Measurements from ENCODE around the gene BRAP. TPM values are rescaled to one million over a fixed set of nuclear protein-coding genes. Genes with fewer than 3 reads are reported as not detected.

Gene BRAP
- total RNA-seq, 6 donors from 2014 or later: 11.0 to 17.8 (median 15.5) TPM

GRCh38 chr12:111705672-111706071 is 19.9 kb upstream of the BRAP start:
- no peaks in the 10 kb centered on the region for H3K9me3 ChIP-seq
- H3K36me3 ChIP-seq: peaks cover 16 to 91% (median 40%) of the 10 kb centered on the region in 4 donors
- DNase-seq (no peak), ATAC-seq (ENCODE audit: low FRiP score in 2 of 2) (no peak)
- no peak overlapping the region for H3K4me3 ChIP-seq
- TF ChIP-seq POLR2AphosphoS5 (IDR thresholded peaks at IDR 0.05): no peak
- no peak for TF ChIP-seq POLR2A (IDR thresholded peaks at IDR 0.05)
- no peak for TF ChIP-seq EP300 (IDR thresholded peaks at IDR 0.05)
- H3K4me1 ChIP-seq: no peaks in the 10 kb centered on the region
- 78 to 79% methylated on average over 5 of the region's 5 CpGs for WGBS, 2 donors
- no peaks in the 10 kb centered on the region for H3K27me3 ChIP-seq
- no peak overlapping the region for H3K27ac ChIP-seq

GRCh38 chr12:111699962-111700361 is 14.2 kb upstream of the BRAP start:
- TF ChIP-seq POLR2AphosphoS5 (IDR thresholded peaks at IDR 0.05): no peak
- no peak for TF ChIP-seq CTCF (IDR thresholded peaks at IDR 0.05)
- TF ChIP-seq EP300 (IDR thresholded peaks at IDR 0.05): no peak
- TF ChIP-seq POLR2A (IDR thresholded peaks at IDR 0.05): no peak

GRCh38 chr12:111693818-111694217 is 8.1 kb upstream of the BRAP start:
- Histone ChIP-seq H3K4me1 (no peaks in the 10 kb centered on the region), H3K36me3 (peaks cover 4 to 61% (median 38%) of the 10 kb centered on the region in 4 donors), H3K27ac (no peak overlapping the region), H3K4me3 (no peak overlapping the region), H3K27me3 (no peaks in the 10 kb centered on the region), H3K9me3 (no peaks in the 10 kb centered on the region)
- DNase-seq (no peak), ATAC-seq (ENCODE audit: low FRiP score in 2 of 2) (no peak)
- WGBS, 2 donors: 92 to 98% methylated on average over 5 of the region's 5 CpGs
- TF ChIP-seq CTCF (IDR thresholded peaks at IDR 0.05): no peak
- TF ChIP-seq POLR2AphosphoS5 (IDR thresholded peaks at IDR 0.05): no peak
- TF ChIP-seq POLR2A (IDR thresholded peaks at IDR 0.05): no peak
- no peak for TF ChIP-seq EP300 (IDR thresholded peaks at IDR 0.05)

More at GRCh38 chr12:111699962-111700361, 14.2 kb upstream of the BRAP start:
- Histone ChIP-seq H3K4me1 (no peaks in the 10 kb centered on the region), H3K9me3 (no peaks in the 10 kb centered on the region), H3K4me3 (no peak overlapping the region), H3K27me3 (no peaks in the 10 kb centered on the region), H3K27ac (no peak overlapping the region), H3K36me3 (peaks cover 12 to 89% (median 33%) of the 10 kb centered on the region in 4 donors)
- ATAC-seq (ENCODE audit: low FRiP score in 2 of 2): no peak
- DNase-seq: no peak
- WGBS, 2 donors: 92 to 95% methylated on average over 2 of the region's 2 CpGs

GRCh38 chr12:111692575-111693210 is 6.9 kb upstream of the BRAP start:
- no peak for TF ChIP-seq CTCF (IDR thresholded peaks at IDR 0.05)
- TF ChIP-seq POLR2A (IDR thresholded peaks at IDR 0.05): no peak
- no peak for TF ChIP-seq EP300 (IDR thresholded peaks at IDR 0.05)
- no peak for TF ChIP-seq POLR2AphosphoS5 (IDR thresholded peaks at IDR 0.05)
- no peaks in the 10 kb centered on the region for H3K27me3 ChIP-seq
- H3K9me3 ChIP-seq: no peaks in the 10 kb centered on the region
- no peaks in the 10 kb centered on the region for H3K4me1 ChIP-seq
- H3K27ac ChIP-seq: no peak overlapping the region
- no peak overlapping the region for H3K4me3 ChIP-seq
- 92 to 93% methylated on average over 12 to 15 of the region's 15 CpGs for WGBS, 2 donors
- no peak for ATAC-seq (ENCODE audit: low FRiP score in 2 of 2)
- H3K36me3 ChIP-seq: peaks cover 4 to 50% (median 33%) of the 10 kb centered on the region in 4 donors
- DNase-seq: no peak

- 92 to 98% methylated on average over 3 of the region's 3 CpGs for WGBS, 2 donors
- Histone ChIP-seq H3K4me1 (peaks cover 7 to 11% (median 7%) of the 10 kb centered on the region in 4 donors), H3K36me3 (peaks cover 0 to 38% (median 29%) of the 10 kb centered on the region in 4 donors), H3K9me3 (no peaks in the 10 kb centered on the region), H3K4me3 (no peak overlapping the region), H3K27ac (no peak overlapping the region), H3K27me3 (no peaks in the 10 kb centered on the region)
- ATAC-seq (ENCODE audit: low FRiP score in 2 of 2) (no peak), DNase-seq (no peak)
- TF ChIP-seq CTCF (IDR thresholded peaks at IDR 0.05) (no peak), POLR2A (IDR thresholded peaks at IDR 0.05) (no peak), POLR2AphosphoS5 (IDR thresholded peaks at IDR 0.05) (no peak), EP300 (IDR thresholded peaks at IDR 0.05) (no peak)
Measured at GRCh38 chr12:111691262-111691661, 5.5 kb upstream of the BRAP start.
